ENCODE measurements around the gene RASAL2. TPM values are rescaled to one million over a fixed set of nuclear protein-coding genes. Genes with fewer than 3 reads are reported as not detected.

Gene RASAL2
- total and polyA plus RNA-seq, 2 donors (not counting 1 experiment from before 2014, with no cell fraction given), result 0.12 TPM; not detected in 1

- Mint-ChIP-seq H3K9me3 (ENCODE audit: insufficient read depth) (no peaks in the 10 kb centered on the region), H3K27me3 (peaks cover 5% of the 10 kb centered on the region), H3K4me1 (no peaks in the 10 kb centered on the region), H3K27ac (no peak overlapping the region), H3K4me3 (no peak overlapping the region)
- no peaks in the 10 kb centered on the region for H3K79me2 ChIP-seq (ENCODE audit: control insufficient read depth, insufficient read depth, low read length)
- no peak for DNase-seq
- H3K36me3 ChIP-seq (replicated peaks in 1 of 2; ENCODE audit: control extremely low read depth in 1 of 2, control insufficient read depth in 1 of 2, extremely low read depth in 1 of 2, insufficient read depth in 2 of 2, low read length in 1 of 2), result no peaks in the 10 kb centered on the region
- no peak overlapping the region for H3K27ac ChIP-seq (ENCODE audit: low read length in 2 of 2)
- peaks cover 0 to 2% (median 0%) of the 10 kb centered on the region in 3 donors for H3K9me3 ChIP-seq (ENCODE audit: control extremely low read depth in 1 of 3, control insufficient read depth in 2 of 3, insufficient read depth in 1 of 3, low read length in 2 of 3)
- H4K20me1 ChIP-seq (ENCODE audit: control insufficient read depth, insufficient read depth, low read length, poor library complexity, severe bottlenecking), result no peaks in the 10 kb centered on the region
- H2AFZ ChIP-seq (ENCODE audit: insufficient read depth, low read depth, low read length, poor library complexity, severe bottlenecking), result no peak overlapping the region
- TF ChIP-seq, protein P1, sequence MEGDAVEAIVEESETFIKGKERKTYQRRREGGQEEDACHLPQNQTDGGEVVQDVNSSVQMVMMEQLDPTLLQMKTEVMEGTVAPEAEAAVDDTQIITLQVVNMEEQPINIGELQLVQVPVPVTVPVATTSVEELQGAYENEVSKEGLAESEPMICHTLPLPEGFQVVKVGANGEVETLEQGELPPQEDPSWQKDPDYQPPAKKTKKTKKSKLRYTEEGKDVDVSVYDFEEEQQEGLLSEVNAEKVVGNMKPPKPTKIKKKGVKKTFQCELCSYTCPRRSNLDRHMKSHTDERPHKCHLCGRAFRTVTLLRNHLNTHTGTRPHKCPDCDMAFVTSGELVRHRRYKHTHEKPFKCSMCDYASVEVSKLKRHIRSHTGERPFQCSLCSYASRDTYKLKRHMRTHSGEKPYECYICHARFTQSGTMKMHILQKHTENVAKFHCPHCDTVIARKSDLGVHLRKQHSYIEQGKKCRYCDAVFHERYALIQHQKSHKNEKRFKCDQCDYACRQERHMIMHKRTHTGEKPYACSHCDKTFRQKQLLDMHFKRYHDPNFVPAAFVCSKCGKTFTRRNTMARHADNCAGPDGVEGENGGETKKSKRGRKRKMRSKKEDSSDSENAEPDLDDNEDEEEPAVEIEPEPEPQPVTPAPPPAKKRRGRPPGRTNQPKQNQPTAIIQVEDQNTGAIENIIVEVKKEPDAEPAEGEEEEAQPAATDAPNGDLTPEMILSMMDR (IDR thresholded peaks at IDR 0.05), result no peak
- ATAC-seq (ENCODE audit: low read depth), result no peak
- ChIA-PET POLR2A (no interaction called here), CTCF (no interaction called here)
- H3K9ac ChIP-seq (ENCODE audit: low read length), result no peak overlapping the region
- no CpG with 5 or more reads among the region's 1 CpG for WGBS (ENCODE audit: insufficient coverage)
- no peak overlapping the region for H3K4me2 ChIP-seq (replicated peaks; ENCODE audit: low read depth, low read length, poor library complexity, severe bottlenecking)
- H3K4me1 ChIP-seq (ENCODE audit: control insufficient read depth in 2 of 2, insufficient read depth in 2 of 2, low read length in 2 of 2), result no peaks in the 10 kb centered on the region
- intact Hi-C loops (cut with micrococcal nuclease), result no loop called here
- no peaks in the 10 kb centered on the region for H3K27me3 ChIP-seq (replicated peaks in 1 of 4; ENCODE audit: control extremely low read depth in 1 of 4, control insufficient read depth in 3 of 4, insufficient read depth in 4 of 4, low read length in 3 of 4)
- H3K4me3 ChIP-seq (ENCODE audit: control extremely low read depth in 1 of 5, extremely low read depth in 1 of 5, insufficient read depth in 1 of 5, low read depth in 2 of 5, low read length in 4 of 5), result no peak overlapping the region
Observed at GRCh38 chr1:178048426-178048825, 45.5 kb upstream of the RASAL2 start.

GRCh38 chr1:178048883-178049282 lies 45.0 kb upstream of the RASAL2 start:
- H3K79me2 ChIP-seq (ENCODE audit: control insufficient read depth, insufficient read depth, low read length), result no peaks in the 10 kb centered on the region
- H2AFZ ChIP-seq (ENCODE audit: insufficient read depth, low read depth, low read length, poor library complexity, severe bottlenecking), result no peak overlapping the region
- H3K9me3 ChIP-seq (ENCODE audit: control extremely low read depth in 1 of 3, control insufficient read depth in 2 of 3, insufficient read depth in 1 of 3, low read length in 2 of 3), result no peaks in the 10 kb centered on the region
- Mint-ChIP-seq H3K9me3 (ENCODE audit: insufficient read depth) (no peaks in the 10 kb centered on the region), H3K4me1 (no peaks in the 10 kb centered on the region), H3K4me3 (no peak overlapping the region), H3K27me3 (peaks cover 5% of the 10 kb centered on the region), H3K27ac (no peak overlapping the region)
- H3K36me3 ChIP-seq (replicated peaks in 1 of 2; ENCODE audit: control extremely low read depth in 1 of 2, control insufficient read depth in 1 of 2, extremely low read depth in 1 of 2, insufficient read depth in 2 of 2, low read length in 1 of 2), result no peaks in the 10 kb centered on the region
- no peaks in the 10 kb centered on the region for H3K4me1 ChIP-seq (ENCODE audit: control insufficient read depth in 2 of 2, insufficient read depth in 2 of 2, low read length in 2 of 2)
- no peak overlapping the region for H3K9ac ChIP-seq (ENCODE audit: low read length)
- H3K27ac ChIP-seq (ENCODE audit: low read length in 2 of 2), result no peak overlapping the region
- ATAC-seq (ENCODE audit: low read depth) (no peak), DNase-seq (no peak)
- no peak overlapping the region for H3K4me2 ChIP-seq (replicated peaks; ENCODE audit: low read depth, low read length, poor library complexity, severe bottlenecking)
- H3K4me3 ChIP-seq (ENCODE audit: control extremely low read depth in 1 of 5, extremely low read depth in 1 of 5, insufficient read depth in 1 of 5, low read depth in 2 of 5, low read length in 4 of 5), result no peak overlapping the region
- ChIA-PET POLR2A (no interaction called here), CTCF (no interaction called here)
- H3K27me3 ChIP-seq (replicated peaks in 1 of 4; ENCODE audit: control extremely low read depth in 1 of 4, control insufficient read depth in 3 of 4, insufficient read depth in 4 of 4, low read length in 3 of 4), result no peaks in the 10 kb centered on the region
- no peaks in the 10 kb centered on the region for H4K20me1 ChIP-seq (ENCODE audit: control insufficient read depth, insufficient read depth, low read length, poor library complexity, severe bottlenecking)
- intact Hi-C loops (cut with micrococcal nuclease), result no loop called here
- no peak for TF ChIP-seq EZH2 (IDR thresholded peaks at IDR 0.05; ENCODE audit: borderline replicate concordance, insufficient read depth, low read depth, low read length, poor library complexity, severe bottlenecking)
- TF ChIP-seq, protein P1 (IDR thresholded peaks at IDR 0.05), result no peak
